Ammon's horn (tissue), 1 donor: ENCODE data around the gene ADM2.
A peak's percentile ranks its signal among the peaks of the same experiment; 100 is the strongest.

Source experiments
- DNase-seq: peaks from one replicate; pipeline ENCODE4 v3.0.0-alpha.2; 2016; ENCODE audit warnings: low spot score

The ADM2 gene

GRCh38 chr22:50445071-50445879 is 36.1 kb upstream of the ADM2 start:
- DNase-seq, result peak; percentile 32

DNA sequence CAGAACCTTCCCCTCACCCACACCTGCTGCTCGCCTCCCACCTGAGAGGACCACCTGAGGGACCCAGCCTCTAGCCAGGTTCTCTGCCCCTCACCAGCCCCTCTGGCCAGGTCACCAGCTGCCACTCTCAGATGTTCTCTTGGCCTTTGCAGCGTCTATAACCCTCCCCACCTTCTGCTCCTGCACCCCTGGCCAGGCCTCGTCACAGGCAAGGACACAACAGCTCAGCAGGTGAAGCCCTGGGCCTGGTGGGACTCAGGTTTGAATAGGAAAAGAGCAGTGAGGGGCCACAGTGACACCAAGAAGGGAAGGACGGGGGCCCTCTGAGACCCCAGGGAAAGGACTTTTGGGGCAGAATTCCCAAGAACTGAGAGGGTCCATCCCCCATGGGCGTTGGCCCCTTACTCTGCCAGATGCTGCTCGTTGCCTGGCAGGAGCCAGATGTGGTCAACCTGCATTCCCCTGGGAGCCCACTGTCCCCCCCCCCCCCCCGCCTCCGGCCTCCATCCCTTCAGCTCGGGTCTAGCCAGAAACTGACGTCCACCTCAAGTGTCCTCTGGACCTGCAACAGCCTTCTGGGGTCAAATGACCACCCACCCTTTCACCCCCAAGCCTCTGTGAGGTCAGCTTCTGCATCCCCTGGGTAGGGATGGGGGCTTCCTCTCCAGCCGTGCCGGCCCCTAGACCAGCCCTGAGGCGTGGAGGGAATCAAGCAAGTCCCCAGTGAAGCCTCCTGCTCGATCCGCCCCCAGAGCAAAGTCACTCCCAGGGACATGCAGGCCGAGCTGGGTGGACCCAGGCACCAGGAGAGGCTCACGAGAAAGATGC is 35.2 kb upstream of the ADM2 start:
- DNase-seq, result no peak

DNA sequence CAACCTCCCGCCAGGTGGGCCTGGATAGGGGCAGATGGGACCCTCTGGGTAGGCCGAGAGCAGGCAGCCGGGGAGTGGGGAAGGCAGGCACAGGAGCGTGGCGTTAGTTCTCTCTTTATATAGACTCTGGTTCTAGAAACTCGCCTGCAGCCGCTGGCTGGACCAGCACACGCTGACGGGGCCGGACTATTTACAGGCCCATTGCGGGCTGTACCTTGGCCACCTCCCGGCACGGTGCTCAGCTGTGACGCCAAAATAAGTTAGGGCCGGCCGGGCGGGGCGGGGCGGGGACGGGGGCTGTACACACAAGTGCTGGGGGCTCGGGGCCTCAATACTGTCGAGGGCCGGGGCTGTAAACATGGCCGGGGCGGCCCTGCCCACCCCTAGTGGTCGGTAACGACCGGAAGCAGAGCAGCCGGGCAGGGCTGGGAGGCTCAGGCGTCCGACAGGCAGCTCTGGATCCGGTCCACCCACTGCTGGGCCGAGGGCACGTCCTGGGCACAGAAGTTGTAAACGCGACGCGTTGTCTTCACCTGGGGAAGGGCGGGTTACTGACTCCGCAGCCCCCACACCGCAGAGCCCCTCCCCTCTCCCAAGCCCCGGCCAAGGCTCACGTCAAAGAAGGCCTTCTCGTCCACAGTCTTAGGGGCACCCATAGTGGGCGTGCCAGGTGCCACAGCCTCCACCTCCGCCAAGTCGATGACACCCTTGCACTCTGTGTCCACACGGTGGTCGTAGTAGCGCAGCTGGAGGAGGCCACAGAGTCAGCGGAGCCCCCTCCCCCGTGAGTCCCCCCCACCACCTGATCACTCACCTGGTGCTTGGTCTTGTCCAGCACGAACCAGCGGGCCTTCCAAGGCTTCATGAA is 34.4 kb upstream of the ADM2 start:
- no peak for DNase-seq

GRCh38 chr22:50447576-50448551 is 33.5 kb upstream of the ADM2 start:
- DNase-seq, result no peak

- no peak for DNase-seq
Measured at GRCh38 chr22:50452649-50453048, 28.7 kb upstream of the ADM2 start.

GRCh38 chr22:50454556-50455075 is 26.7 kb upstream of the ADM2 start:
- DNase-seq, result no peak

DNA sequence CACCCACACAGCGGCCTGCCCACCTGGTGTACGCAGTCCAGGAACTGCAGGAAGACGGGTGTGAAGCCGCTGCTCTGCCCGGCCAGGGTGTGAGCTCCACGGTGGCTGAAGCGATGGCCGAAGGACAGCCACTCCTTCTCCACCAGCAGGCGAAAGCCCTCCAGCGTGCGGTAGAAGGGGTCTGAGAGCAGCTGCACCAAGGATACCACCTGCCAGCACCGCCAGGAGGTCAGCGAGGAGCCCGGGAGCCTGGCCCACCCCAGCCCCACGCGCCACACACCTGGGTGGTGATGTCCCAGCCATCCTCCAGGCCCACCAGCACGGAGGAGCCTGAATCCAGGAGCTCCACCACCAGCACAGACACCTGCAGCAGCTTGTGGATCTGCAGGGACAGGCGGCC is 26.1 kb upstream of the ADM2 start:
- no peak for DNase-seq

DNA sequence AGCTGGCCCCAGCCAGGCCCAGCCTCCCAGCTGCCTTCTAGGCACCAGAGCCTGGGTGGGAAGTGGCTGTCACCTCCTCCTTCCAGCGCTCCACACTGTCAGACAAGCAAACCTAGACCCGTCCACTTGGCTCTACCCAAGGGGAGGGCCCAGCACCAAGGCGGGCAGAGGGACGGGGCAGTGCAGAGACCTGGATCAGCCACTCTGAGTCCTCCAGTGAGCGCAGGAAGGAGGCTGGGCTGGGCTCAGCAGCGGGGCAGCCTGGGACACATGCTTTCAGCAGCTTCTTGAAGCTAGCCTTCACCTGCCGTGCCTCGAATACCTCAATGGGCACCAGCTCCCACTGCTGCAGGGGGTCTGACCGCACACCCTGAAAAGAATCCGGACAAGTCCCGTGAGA is 25.3 kb upstream of the ADM2 start:
- no peak for DNase-seq

DNA sequence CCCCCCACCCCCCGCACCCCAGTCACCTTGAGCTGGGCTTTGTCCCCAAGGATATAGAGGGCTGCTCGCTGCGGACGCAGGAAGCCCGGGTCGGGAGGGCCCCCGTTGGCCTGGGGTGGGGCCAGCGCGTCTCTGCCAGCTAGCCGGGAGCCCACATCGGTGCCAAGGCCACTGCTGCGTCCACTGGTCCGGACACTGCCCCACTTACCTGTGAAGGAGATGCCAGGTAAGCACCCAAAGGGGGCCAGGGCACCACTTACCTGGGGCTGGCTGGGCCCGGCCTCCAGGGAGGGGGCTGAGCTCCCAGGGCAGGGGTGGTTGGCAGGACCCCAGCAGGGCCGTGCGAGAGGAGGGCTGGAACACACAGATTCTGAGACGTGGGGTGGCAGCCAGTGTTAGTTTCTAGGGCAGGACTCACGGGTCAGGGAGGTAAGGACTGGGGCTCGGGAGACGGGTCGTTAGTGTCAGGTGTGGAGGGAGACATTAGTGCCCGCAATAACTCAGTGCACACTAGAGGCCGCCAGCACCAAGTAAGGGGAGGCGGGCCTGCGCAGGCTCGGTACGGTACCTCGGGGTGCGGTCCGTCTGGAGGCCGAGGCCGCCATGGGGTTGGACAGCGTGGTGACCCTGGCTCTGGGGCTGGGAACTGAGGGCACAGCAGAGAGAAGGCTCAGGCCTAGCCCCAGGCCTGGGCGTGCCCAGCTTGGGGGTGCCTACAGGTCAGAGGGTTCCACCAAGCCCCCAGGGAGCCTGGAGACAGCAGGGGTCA is 24.7 kb upstream of the ADM2 start:
- no peak for DNase-seq

DNA sequence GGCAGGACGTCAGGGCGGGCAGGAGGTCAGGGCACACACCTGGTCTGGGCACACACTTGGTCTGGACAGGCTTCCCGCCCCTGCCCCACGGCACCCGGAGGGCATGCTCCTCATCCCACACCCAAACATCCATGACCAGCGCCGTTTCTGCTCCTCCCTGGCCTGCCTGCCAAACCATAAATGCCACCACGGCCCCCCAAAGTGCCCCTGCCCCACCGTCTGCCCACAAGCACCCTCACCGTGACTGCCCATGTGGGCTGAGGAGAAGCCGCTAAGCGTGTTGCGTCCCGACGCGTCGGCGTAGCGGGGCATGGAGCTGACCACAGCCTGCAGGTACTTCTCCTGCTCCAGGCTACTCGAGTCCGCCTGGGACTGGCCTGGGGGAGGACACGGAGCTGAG is 22.3 kb upstream of the ADM2 start:
- no peak for DNase-seq

DNA sequence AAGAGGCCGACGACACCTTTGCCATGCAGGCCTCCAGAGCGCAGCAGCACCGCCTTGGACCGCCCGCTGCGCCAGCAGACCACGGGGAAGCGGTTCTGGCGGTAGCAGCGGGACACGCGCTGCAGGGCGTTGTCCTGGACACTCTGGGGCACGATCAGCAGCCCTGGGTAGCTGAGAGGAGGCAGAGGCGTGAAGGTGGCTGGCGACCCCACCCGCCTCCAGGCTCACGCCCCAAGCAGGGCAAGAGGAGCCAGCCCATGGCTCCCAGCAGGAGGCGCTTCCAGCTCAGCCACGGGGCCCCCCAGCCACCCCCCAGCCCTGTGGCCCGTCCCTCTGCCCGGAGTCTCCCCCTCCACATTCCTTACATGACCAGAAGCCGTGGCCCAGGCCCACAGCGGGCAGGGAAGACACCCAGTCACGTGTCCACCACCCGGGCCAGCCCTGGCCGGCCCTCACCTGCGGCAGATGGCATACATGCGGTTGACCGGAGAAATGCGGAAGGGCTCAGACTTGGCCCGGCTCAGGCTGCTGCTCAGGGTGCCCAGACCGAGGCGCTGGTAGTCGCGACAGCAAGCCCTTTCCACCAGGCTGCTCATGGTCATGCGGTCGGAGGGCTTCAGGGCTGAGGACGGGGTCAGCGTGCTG is 21.7 kb upstream of the ADM2 start:
- no peak for DNase-seq

GRCh38 chr22:50460938-50461337 is 20.4 kb upstream of the ADM2 start:
- no peak for DNase-seq

DNA sequence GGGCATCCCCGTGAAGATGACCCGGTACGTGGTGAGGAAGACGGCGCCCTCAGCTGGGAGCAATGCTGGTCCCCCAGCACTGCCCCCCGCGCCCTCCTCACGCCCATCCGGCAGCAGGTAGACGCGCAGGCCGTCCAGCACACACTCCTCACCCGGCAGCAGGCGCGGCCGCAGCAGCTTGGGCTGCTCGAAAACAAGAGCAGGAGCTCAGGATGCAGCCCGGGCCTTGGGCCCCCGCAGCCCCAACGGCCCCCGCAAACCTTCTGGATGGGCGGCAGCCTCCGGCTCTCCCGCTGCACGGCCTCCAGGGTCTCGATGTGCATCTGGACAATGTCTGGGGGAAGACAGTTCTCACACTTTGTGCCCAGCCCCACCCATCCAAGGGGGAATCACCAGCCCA is 19.8 kb upstream of the ADM2 start:
- no peak for DNase-seq

DNA sequence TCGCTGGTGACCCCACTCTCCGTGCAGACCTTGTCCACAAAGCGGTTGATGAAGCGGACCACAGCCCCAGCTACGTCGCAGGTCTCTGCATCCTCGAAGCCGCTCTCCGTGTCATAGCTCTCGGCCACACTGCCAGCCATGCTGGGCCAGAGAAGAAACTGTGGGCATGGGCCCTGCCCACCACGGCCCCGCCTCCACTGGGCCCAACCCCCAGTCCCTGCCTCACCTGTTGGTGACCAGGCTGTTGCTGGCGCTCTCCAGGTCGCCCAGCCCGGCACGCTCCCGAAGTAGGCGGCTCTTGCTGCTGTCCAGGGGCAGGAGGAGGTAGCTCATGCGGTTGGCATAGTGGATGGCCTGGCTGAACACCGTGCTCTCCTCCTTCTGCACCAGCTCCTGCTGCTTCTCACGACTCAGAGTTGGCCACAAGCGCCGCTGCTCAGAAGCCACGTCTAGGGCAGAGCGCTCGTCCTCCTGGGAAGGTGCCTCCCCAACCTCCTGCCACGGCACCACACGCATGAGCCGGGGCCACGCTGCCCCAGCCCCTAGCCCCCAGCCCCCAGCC is 19.3 kb upstream of the ADM2 start:
- DNase-seq, result no peak

GRCh38 chr22:50463188-50463900 is 18.0 kb upstream of the ADM2 start:
- no peak for DNase-seq

DNA sequence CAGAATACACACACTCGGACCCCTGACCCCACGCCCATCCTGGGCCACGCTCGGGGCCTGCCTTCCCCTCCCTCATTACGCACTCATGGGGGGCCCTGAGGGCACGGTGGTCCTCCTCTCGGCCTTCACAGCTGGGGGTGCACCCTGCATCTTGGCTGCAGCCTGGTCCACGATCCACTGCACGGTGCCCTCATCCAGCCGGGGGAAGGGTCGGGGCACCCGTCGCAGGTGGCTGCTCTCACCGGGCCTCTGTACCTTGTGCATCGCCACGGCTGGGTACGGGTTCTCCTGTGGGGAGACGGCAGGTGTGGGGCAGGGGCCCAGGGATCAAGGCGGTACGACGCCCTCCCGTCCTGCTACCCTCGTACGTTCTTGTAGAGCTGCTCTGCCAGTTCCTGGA is 16.9 kb upstream of the ADM2 start:
- no peak for DNase-seq

DNA sequence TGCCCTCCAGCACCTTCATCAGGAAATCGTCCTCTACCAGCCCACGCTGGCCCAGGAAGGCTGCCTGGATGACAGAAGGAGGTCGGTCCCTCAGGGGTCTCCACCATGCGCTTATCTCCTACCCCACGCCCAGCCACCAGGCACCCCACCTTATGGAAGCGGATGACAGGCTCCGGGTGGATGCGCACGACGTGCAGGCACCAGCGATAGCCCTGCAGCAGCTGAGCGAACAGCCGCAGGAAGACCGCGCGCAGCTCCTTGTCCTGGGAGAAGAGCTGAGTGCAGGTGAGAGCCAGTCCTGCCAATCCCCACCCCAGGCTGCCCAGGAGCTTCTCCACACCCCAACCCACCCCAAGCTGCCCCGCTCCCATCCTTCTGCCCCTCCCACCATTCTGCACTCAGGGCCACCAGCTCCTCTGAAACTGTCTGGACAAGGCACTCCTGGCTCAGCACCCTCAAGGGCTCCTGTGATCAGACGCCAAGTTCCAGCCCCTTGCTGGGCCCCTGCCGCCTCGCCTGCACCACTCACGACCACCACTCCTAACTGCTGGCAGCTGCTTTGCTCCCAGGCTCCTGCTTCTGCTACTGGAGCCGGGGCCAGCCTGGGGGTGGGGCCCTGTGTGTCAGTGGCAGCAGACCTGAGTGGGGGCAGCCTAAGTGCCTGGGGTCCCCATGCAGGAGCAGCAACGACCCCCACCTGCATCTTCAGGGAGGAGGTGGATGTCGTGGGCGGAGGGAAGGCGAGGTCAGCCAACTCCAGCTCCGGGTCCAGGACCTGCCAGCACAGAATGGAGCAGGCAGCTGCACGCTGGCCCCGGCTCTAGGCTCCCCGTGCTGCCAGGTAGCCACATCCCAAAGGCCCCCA is 16.0 kb upstream of the ADM2 start:
- no peak for DNase-seq

- DNase-seq, result no peak
Measured at GRCh38 chr22:50467341-50467740, 14.0 kb upstream of the ADM2 start.
